ENCODE data around the gene ABCA10.
"Not testable (repeated sequence)": the region's sequence is repeated elsewhere in the genome, so short reads cannot be mapped to it uniquely, and the experiment has no call there.

The ABCA10 gene

DNA sequence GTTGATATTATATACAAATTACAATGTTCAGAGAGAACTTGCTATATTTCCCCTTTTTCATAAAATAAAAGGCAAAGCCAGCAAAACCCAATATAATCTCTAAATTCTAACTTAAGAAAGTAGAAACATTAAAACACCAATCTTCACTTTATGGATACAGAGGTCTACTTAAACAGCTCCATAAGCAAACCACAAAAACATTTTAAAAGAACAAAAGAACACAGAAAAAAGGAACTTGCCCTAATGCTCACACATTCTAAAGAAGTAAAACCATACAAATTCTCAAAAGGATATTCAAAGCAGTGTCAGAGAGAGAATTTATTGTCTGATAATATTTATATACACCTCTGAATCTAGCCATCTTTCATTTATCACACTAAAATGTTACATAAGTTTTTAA lies 606 bp downstream of the ABCA10 start:
- no peak for DNase-seq

DNA sequence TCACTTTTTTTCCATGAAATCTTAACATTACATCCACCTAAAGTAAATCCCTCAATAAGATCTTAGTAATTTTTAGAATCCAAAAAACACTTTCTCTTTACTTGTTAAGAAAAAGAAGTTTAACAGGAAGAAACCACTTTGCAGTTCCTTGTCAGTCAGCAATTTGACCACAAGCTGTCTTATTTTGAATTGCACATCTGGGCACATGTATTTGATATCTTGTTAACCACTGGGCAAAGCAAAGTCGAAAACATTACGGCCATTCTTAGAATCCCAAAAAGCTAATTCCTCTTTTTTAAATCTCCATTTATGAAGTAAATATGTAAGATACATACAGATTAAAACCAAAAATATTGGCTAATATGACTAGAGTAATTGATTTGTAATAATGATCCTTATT lies 1.1 kb downstream of the ABCA10 start:
- no peak for DNase-seq

DNA sequence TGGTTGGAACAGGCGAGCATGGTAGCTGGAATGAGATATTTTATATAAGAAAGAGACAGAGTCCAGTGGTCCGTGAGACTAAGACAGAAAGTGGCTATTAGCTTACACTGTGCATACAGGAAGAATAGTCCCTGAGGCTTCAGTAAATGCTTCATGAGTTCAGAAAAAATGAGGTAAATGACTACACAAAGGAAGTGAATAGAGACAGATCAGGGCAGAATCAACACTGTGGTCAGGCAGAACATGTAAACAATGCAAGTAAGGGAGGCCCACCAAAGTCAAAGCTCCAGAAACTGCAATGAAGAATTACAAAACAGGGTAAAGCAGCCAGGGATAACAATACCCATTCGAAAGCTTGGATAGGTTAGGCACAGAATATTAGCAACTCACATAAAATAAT lies 4.8 kb downstream of the ABCA10 start:
- DNase-seq = no peak

DNA sequence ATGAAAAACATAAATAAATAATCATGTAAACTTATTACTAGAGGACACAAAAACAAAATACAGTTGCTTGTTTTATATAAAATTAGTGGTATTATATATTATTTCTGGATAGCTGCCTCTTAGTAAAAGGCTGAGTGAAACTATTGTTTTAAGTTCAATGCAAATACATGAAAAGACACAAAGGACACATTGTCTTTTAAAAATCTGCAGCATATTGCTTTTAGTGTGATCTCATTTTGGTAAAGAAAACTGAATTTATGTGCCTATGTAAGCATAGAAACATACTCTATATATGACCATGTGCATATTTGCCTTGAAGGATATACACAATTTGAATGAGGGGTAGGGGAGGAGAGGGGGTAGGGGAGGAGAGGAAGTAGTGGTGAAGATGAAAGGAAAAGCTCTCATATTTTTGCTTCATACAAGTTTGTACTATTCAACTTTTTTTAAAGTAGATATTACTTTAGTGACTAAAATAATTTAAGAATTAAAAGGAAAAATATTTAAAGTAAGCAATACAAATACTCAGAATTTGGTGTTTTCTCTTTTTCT lies 5.8 kb downstream of the ABCA10 start:
- no peak for DNase-seq

DNA sequence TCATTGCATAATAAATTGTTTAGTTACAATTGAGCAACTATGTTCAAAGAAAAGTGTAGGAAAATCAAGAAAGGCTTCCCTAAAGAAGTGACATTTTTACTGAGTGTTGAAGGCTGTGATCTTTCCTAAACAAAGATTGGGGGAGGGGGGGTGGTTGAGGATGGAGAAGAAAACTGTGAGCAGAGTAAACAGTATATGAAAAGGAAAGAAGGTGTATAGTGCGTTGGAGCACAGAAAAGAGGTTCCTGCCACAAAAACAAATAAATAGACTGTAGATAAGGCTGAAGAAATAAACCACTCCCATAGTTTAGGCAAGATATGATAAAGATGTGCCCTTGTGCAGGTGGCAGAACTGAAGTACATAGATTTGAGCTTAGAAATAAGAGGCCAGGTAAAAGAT lies 8.5 kb downstream of the ABCA10 start:
- no peak for DNase-seq

DNA sequence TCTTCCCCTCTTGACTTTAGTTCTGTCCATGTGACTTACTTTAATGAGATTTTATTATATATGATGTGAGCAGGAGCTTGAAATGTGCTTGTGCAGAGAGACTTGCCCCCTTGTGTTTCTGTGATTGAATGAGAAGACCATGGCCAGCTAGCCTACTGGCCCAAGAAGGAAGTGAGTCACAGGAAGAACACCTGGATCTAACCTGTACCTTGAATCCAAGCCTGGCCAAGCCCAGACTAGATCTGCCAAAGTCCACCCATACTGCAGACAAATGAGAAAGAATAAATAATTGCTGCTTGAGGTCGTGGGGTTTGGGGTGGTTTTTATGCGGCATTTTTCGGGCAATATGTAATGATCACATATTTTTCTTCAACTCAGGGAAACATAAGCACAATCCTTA lies 9.6 kb downstream of the ABCA10 start:
- no peak for DNase-seq

DNA sequence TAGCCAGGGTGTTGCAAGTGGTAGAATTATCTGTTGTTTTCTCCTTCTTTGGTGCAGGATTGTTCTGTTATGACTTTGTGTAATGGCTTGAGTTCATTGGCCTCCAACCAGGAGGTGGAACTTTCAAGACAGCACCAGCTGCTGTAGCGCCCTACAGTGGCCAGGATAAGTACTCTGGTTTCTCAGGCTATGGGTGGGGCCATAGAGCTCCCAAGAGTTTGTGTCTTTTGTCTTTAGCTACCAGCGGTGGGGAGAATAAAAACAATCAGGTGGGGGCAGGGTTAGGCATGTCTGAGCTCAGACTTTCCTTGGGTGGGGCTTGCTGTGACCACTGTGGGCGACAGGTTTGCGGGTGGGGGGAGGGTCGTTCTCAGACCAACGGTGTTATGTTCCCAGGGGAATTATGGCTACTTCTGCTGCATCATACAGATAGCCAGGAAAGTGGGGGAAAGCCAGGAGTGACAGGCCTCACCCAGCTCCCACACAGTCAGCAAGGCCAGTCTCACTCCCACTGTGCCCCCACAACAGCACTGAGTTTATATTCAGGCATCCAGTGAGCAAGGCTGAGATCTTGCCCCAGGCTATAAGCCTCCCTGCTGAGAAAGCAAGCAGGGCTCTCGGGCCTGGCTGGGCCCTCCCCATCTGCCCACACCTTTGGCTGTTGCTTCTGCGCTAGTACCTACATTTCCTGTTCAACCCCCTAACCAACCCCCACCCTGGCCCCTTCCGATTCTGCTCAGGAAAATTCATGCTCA lies 15.4 kb downstream of the ABCA10 start:
- no peak for DNase-seq

DNA sequence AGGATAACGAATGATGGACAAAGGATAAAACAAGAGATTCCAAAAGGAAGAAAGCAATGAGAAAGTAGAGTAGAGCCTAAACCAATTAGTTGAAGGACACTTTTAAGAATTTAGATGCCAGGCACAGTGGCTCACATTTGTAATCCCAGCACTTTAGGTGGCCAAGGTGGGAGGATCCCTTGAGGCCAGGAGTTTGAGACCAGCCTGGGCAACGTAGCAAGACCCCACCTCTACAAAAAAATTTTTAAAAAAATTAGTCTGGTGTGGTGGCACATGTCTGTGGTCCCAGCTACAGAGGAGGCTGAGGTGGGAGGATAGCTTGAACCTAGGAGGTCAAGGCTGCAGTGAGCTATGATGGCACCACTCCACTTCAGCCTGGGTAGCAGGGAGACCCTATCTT lies 20.0 kb downstream of the ABCA10 start:
- no peak for DNase-seq

DNA sequence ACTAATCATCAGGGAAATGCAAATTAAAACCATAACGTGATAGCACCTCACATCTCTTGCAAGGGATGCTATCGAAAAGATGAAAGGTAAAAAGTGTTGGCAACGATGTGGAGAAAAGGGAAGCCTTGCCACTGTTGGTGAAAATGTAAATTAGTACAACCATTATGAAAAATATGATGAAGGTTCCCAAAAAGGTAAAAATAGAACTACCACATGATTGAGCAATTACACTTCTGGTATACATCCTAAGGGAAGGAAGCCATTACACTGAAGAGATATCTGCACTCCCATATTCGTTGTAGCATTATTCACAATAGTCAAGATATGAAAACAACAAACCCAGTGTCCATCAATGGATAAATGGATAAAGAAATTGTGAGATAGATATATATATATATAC lies 21.5 kb downstream of the ABCA10 start:
- DNase-seq = no peak

DNA sequence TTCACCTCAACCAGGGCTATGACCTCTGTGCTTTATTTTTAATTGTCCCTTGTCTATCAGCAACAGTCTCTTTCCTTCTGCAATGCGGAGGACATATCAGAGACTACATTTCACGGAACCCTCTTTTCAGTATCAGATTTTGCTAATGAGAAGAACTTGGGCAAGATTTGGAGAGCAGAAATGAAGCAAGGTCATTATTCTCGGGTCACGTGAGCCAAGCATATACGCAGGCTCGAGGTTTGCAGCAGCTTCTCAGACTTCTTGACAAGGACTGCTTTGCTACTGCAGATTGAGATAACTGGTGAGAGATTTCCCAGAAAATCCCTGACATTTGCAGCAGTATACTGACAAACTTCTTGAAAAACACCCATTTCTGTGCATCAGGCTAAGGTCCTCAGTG lies 30.4 kb downstream of the ABCA10 start:
- no peak for DNase-seq

DNA sequence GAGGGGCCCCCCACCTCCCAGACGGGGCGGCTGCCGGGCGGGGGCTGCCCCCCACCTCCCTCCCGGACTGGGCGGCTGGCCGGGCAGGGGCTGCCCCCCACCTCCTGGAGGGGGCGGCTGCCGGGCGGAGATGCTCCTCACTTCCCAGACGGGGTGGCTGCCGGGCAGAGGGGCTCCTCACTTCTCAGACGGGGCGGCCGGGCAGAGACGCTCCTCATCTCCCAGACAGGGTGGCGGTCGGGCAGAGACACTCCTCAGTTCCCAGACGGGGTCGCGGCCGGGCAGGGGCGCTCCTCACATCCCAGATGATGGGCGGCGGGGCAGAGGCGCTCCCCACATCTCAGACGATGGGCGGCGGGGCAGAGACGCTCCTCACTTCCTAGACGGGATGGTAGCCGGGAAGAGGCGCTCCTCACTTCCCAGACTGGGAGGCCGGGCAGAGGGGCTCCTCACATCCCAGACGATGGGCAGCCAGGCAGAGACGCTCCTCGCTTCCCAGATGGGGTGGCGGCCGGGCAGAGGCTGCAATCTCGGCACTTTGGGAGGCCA lies 32.4 kb downstream of the ABCA10 start:
- not testable (repeated sequence) for DNase-seq

DNA sequence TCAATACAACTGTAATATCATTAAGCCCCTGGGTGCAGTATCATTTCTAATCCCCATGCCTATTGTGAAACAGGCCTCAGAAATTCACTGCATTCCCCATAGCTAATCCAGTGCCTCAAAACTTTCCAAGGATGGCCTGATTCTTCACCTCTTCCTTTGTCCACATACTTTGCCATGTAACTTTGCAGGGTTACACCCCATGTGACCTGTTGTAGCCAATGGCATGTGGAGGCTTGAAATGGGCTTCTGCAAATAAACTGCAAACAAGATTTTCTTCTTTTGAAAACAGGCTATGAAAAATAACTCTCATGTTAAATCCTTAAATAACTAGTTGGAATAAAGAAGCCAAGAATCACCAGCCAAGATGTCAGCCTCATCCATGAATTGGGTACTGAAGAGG lies 35.9 kb downstream of the ABCA10 start:
- DNase-seq = no peak

DNA sequence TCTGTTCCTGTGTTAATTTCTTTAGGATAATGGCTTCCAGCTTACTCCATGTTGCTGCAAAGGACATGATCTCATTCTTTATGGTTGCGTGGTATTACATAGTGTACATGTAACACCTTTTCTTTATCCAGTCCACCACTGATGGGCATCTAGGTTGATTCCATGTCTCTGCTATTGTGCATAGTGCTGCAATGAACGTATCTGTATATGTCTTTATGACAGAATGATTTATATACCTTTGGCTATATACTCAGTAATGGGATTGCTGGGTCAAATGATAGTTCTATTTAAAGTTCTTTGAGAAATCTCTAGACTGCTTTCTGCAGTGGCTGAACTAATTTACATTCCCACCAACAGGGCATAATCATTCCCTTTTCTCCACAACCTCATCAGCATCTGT lies 39.8 kb downstream of the ABCA10 start:
- DNase-seq = no peak

DNA sequence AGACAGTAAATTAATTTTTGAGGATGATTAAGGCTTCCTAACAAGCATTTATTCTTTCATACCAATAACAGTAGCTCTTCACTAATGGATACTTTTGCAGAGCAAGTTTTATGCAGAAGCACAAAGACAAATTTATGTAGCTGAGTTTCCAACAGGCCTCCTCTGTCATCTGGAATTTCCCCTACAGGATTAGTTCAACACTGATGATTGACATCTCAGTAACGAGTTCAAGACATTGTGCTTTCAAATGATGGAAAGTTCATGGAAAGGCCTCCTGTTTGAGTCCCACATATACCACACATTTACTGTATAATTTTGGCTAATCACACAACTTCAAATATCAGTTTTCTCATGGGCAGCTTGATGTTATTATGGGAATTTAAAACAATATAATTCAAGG lies 40.6 kb downstream of the ABCA10 start:
- no peak for DNase-seq

DNA sequence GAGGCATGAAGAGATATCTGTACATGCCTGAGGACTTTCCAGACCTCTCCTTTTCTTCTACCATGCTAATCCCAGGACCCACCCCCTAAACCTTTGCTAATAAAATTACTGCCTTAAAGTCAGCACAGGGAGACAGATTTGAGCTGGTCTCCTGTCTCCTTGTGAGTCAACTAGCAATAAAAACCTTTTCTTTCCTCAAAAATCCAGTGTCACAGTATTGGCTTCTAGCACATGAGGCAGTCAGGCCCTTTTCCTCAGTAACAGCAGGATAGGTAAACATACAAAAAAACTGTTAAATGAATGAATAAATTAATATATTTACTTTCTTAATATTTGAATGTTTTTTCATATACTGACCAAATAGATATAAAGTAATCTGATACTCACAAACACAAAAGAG lies 41.3 kb downstream of the ABCA10 start:
- no peak for DNase-seq

DNA sequence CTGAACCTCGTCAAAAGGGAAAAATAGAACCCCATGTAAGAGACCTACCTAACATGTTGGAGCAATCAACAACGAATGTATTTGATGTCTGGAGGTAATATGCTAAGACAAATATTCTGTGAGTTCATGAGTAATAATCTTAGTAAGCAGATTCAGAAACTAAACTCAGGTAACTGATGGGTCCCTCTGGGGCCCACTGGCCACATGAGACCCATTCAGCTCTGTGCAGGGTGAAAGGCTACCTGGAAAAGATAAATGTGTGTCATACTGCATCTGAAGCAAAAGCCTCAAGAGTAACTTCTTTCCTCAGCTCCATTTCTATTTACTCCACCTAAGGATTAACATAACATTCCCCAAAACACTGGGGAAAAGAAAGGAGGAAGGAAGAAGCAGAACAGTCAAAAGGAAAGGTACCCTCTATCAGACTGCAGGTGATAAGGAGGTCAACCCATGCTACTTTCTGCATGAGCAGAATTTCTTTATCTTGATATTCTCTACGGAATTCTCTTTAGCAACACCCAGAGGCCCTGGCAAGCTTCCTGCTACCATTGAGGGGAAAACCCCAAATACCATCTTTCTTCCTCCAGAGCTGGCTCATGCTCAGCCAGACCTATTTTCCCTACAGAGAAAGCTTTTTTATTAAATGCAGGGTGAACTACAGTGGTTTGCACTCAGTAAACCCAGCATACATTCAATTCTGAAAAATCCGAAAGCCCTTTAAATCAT lies 49.2 kb downstream of the ABCA10 start:
- DNase-seq = no peak

DNA sequence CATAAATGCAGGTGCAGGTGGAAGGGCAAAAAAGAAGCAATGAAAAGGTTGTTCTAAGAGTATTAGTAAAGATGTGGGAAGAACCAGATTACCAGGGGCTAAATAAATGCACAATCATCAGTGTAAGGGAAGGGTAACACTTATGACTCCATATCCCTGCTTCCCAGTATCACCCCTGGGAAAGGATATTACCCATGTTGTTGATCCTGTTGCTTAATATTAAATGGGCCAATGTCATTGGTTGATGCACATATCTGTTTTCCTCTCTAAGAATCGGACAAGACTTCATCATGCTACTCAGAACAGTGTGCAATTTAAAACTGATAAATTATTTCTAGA lies 52.2 kb downstream of the ABCA10 start:
- no peak for DNase-seq

DNA sequence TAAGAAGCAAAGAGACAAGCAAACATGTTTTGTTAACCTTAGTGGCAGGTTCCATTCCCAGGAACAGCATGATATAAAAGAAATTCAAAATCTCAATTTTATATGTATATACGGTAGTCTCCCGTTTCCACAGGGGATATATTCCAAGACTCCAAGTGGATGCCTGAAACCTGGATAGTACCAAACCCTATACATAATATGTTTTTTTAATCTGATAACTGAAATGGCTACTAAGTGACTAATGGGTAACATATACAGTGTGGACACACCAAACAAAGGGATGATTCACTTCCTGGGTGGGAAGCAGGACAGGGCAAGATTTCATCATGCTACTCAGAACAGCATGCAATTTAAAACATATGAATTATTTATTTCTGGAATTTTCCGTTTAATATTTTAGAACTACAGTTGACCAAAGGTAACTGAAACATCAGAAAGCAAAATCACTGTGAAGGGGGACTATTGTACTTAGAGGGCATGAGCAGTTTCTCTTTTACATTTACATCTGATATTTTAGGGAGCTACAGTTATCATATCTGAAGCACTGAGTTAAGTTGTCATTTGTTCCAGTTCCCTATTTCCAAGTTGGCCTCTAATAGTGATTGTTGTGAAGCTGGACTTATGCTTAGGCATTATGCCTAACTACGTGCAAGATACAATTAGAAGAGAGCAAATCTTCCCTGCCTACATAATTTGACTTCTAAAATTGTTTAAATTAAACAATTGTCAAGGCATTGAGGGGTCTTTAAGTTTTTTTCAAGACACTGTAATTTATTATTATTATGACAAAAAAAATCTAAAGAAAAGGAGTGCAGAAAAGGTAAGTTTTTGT lies 52.8 kb downstream of the ABCA10 start:
- DNase-seq = no peak

DNA sequence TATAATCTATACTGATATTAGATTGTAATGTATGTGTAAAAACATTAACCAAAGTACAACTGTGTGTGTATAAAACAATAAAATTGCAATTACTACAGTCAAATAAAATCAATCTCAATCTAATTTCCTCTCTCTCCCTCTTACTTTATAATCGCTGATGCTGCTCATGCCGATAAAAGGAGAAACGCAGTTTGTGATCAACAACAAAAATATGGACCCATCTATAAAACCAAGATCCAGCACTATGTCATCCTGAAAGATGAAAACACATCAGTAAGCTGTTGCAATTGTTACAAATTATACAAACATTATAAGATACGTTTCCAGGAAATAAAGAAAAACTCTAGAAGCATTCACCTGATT lies 53.4 kb downstream of the ABCA10 start:
- DNase-seq = no peak

DNA sequence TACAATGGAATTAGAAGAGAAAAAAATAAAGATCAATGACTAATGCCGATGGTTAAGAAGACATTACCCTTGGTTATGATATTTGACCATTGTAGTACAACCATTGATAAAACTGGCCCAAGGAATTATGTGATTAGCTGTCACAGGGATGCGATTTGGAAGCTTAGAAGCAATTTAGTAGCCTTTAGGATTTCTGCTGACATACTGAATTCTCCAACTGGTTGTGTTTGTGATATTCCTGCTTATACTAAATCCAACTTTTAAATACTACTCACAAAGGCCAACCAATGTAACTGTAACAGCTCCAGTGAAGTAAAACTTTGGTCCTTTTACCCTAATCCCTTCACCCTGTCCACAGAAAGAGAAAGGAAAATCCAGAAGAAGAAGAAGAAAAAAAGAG lies 55.5 kb downstream of the ABCA10 start:
- no peak for DNase-seq

DNA sequence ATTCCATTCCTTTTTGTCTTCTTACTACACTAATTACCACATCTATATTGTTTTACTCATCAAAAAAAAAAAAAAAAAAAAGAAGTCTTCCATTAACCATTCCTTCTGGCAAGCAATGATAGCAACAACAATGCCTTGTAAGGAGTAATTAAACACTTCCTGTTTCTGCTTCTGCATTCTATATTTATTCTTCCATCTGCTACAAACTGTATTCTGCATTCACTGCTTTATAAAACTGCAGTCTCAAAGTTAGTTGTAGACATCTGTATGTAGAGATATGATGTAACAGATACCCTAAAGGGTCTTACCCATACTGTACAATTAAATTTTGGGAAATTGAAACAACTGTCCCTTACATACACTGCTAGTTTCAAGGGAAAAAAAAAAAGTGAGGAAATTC lies 58.2 kb downstream of the ABCA10 start:
- no peak for DNase-seq

DNA sequence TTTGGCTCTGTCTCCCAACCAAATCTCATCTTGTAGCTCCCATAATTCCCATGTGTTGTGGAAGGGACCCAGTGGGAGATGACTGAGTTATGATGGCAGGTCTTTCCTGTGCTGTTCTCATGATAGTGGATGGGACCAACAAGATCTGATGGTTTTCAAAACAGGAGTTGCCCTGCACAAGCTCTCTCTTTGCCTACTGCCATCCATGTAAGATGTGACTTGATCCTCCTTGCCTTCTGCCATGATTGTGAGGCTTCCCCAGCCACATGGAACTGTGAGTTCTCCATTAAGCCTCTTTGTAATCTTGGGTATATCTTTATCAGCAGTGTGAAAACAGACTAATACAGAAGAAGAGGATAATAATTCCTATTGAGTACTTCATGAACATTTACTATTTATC lies 60.0 kb downstream of the ABCA10 start:
- DNase-seq = not testable (repeated sequence)

DNA sequence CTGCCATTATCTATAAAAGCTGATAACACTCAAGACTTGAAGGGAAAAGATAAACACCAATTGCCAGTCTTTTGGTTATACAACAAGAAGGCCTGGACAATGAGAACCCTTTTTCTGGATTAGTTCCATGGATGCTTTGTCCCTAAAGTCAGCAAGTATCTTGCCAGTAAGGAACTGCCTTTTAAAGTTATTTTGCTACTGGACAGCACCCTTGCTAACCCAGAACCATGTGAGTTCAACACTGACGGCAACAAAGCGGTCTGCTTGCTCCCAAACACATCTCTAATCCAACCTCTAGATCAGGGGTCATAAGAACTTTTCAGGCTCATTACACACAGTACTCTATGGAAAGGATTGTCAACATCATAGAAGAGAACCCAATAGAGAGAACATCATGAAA lies 61.7 kb downstream of the ABCA10 start:
- no peak for DNase-seq

DNA sequence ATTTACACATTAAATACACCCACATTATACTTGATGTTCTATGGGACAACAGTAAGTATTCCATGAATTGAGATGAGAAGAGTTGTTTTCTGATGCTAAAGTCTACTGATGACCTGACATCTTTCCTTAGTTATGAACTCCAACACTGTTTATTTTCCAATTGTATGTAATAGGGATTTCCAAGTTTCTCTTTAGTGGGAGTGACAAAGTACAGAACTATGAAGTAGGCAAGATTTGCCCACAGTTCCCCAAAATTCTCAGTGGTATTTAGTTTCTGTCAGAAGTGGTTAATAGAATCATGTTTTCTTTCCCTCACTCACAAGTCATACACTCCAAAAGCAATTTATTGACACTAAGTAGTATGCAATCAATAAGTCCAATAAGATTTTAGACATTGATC lies 64.4 kb downstream of the ABCA10 start:
- no peak for DNase-seq
